Measurements from ENCODE around the gene DNMT1. TPM values are rescaled to one million over a fixed set of nuclear protein-coding genes. Genes with fewer than 3 reads are reported as not detected.

DNMT1 gene
- total and polyA plus RNA-seq, 2 experiments from 2014 or later = 78.2 to 106 TPM

- no peak within 1 kb of the TSS for H3K4me3 ChIP-seq
- peaks cover 46% of the 10 kb centered on the region for H3K36me3 ChIP-seq
- no peak for DNase-seq (ENCODE audit: low read depth in 1 of 2, low spot score in 1 of 2)
Observed at GRCh38 chr19:10111405-10111811, 83.3 kb downstream of the DNMT1 start, which contains the start of gene P2RY11. Gene P2RY11 (plus strand): TSS chr19:10111693. CDS start chr19:10111722, 29 bp downstream.

GRCh38 chr19:10110972-10111317, 83.8 kb downstream of the DNMT1 start:
- Histone ChIP-seq H3K4me3 (no peak overlapping the region), H3K9me3 (ENCODE audit: low read depth) (no peaks in the 10 kb centered on the region), H3K4me1 (ENCODE audit: low read depth) (peaks cover 5% of the 10 kb centered on the region), H3K27ac (no peak overlapping the region), H3K36me3 (peaks cover 42% of the 10 kb centered on the region), H3K27me3 (no peaks in the 10 kb centered on the region)
- DNase-seq (ENCODE audit: low read depth in 1 of 2, low spot score in 1 of 2) = no peak
- no peak for TF ChIP-seq CTCF (IDR thresholded peaks at IDR 0.05; ENCODE audit: low read depth, low read length)

More at GRCh38 chr19:10111405-10111811, 83.3 kb downstream of the DNMT1 start, which contains the start of gene P2RY11:
- peaks cover 5% of the 10 kb centered on the region for H3K4me1 ChIP-seq (ENCODE audit: low read depth)
- TF ChIP-seq CTCF (IDR thresholded peaks at IDR 0.05; ENCODE audit: low read depth, low read length) = no peak
- no peaks in the 10 kb centered on the region for H3K27me3 ChIP-seq
- no peak within 1 kb of the TSS for H3K27ac ChIP-seq
- no peaks in the 10 kb centered on the region for H3K9me3 ChIP-seq (ENCODE audit: low read depth)

GRCh38 chr19:10110076-10110971, 84.4 kb downstream of the DNMT1 start:
- DNase-seq (ENCODE audit: low read depth in 1 of 2, low spot score in 1 of 2) = no peak
- no peak for TF ChIP-seq CTCF (IDR thresholded peaks at IDR 0.05; ENCODE audit: low read depth, low read length)
- no peaks in the 10 kb centered on the region for H3K9me3 ChIP-seq (ENCODE audit: low read depth)
- H3K4me3 ChIP-seq = no peak overlapping the region
- peaks cover 5% of the 10 kb centered on the region for H3K4me1 ChIP-seq (ENCODE audit: low read depth)
- peaks cover 38% of the 10 kb centered on the region for H3K36me3 ChIP-seq
- no peaks in the 10 kb centered on the region for H3K27me3 ChIP-seq
- no peak overlapping the region for H3K27ac ChIP-seq

- Histone ChIP-seq H3K27ac (no peak overlapping the region), H3K4me3 (no peak overlapping the region), H3K27me3 (no peaks in the 10 kb centered on the region), H3K4me1 (ENCODE audit: low read depth) (peaks cover 5% of the 10 kb centered on the region), H3K9me3 (ENCODE audit: low read depth) (no peaks in the 10 kb centered on the region), H3K36me3 (peaks cover 35% of the 10 kb centered on the region)
- DNase-seq (ENCODE audit: low read depth in 1 of 2, low spot score in 1 of 2) = no peak
- no peak for TF ChIP-seq CTCF (IDR thresholded peaks at IDR 0.05; ENCODE audit: low read depth, low read length)
Observed at GRCh38 chr19:10109528-10109927, 85.2 kb downstream of the DNMT1 start.

- H3K27ac ChIP-seq = no peak overlapping the region
- no peaks in the 10 kb centered on the region for H3K9me3 ChIP-seq (ENCODE audit: low read depth)
- no peak overlapping the region for H3K4me3 ChIP-seq
- no peak for DNase-seq (ENCODE audit: low read depth in 1 of 2, low spot score in 1 of 2)
- H3K36me3 ChIP-seq = peaks cover 32% of the 10 kb centered on the region
- TF ChIP-seq CTCF (IDR thresholded peaks at IDR 0.05; ENCODE audit: low read depth, low read length) = no peak
- peaks cover 5% of the 10 kb centered on the region for H3K4me1 ChIP-seq (ENCODE audit: low read depth)
- H3K27me3 ChIP-seq = no peaks in the 10 kb centered on the region
Observed at GRCh38 chr19:10107817-10108367, 86.9 kb downstream of the DNMT1 start.

All from cardiac muscle cell (in vitro differentiated cells and primary cell).